Right lobe of liver (tissue), 6 donors: ENCODE results near the gene TRIP4. TPM values are rescaled to one million over a fixed set of nuclear protein-coding genes. Genes with fewer than 3 reads are reported as not detected.
"Not testable (repeated sequence)": the region's sequence is repeated elsewhere in the genome, so short reads cannot be mapped to it uniquely, and the experiment has no call there.

ENCODE experiments used
- ATAC-seq, 4 donors: fragments of 200-7000 bp; cut with Tn5 transposase; one replicate each; pipeline ENCODE4 v1.9.1; 2020; ENCODE audit warnings: mild to moderate bottlenecking in 4 of 4, moderate library complexity in 4 of 4
- DNase-seq, 3 donors: peaks; one replicate each; pipeline ENCODE4 v3.0.0-alpha.2; 2020
- H3K27ac ChIP-seq, 3 donors: fragments of 200-600 bp; one replicate each; pipeline ENCODE4 v1.8.0; 2022
- H3K27me3 ChIP-seq, 2 donors: fragments of 200-600 bp; one replicate each; pipeline ENCODE4 v1.8.0; 2022
- H3K36me3 ChIP-seq, 4 donors: fragments of 200-600 bp; sonication (generic) in 1 of 4; one replicate each; pipeline versions ENCODE4 v1.5.1 to v1.8.0; 2017 to 2022; ENCODE audit warnings: control low read depth in 1 of 4
- H3K4me1 ChIP-seq, 4 donors: fragments of 200-600 bp; sonication (generic) in 1 of 4; one replicate each; pipeline versions ENCODE4 v1.5.1 to v1.8.0; 2017 to 2022; ENCODE audit warnings: control low read depth in 1 of 4
- H3K4me3 ChIP-seq, 3 donors: fragments of 200-600 bp; one replicate each; pipeline ENCODE4 v1.8.0; 2022
- H3K9me3 ChIP-seq, 4 donors: fragments of 200-600 bp; sonication (generic) in 1 of 4; one replicate each; pipeline versions ENCODE4 v1.5.1 to v1.8.0; 2017 to 2022; ENCODE audit warnings: control low read depth in 1 of 4
- POLR2A ChIP-seq: fragments of 450-650 bp; IDR thresholded peaks from one replicate; pipeline ENCODE4 v1.6.1; 2017; ENCODE audit warnings: antibody characterized with exemption, mild to moderate bottlenecking
- WGBS: methylation state at CpG from one replicate; pipeline ENCODE4 v1.1.6; 2018; ENCODE audit warnings: low coverage, low lambda C conversion rate; ENCODE audit not compliant: insufficient coverage; ENCODE audit errors: missing lambda C conversion rate; 5-methylcytosine and 5-hydroxymethylcytosine counted together
- intact Hi-C, 2 donors: fragments of 100-400 bp; cut with DNase I; formaldehyde crosslinking; loops; one replicate each; pipeline versions ENCODE4 v1.11.2 to v1.14.1; 2022
- total RNA-seq, 6 experiments: library from RNA; depleted of rRNA in 2 of 6; stranded (reverse); fragments of >200 nt in 2 of 6; fragmentation: NEBNext Ultra II Directional in 3 of 6; extraction: Animal tissue kit (Norgen Biotek cat#: 25700) in 3 of 6; gene quantifications; one replicate each; pipeline versions ENCODE4 v1.1.0 to v1.2.4, GENCODE V29; 2016 to 2023
- TF ChIP-seq, protein P1 (sequence below), 4 donors: fragments of 200-600 bp in 3 of 4; fragments of 450-650 bp in 1 of 4; IDR thresholded peaks; one replicate each; pipeline versions ENCODE4 v1.5.1 to v1.8.0; 2016 to 2022; ENCODE audit warnings: antibody characterized with exemption in 4 of 4, mild to moderate bottlenecking in 2 of 4
- donor health status: DM: no; HTN: yes; CAD: no.
- donor health status: DM: no; HTN: no; CAD: no.
- donor health status: DM: no; HTN: no; CAD: no.
- donor health status: DM: no; HTN: yes; CAD: no.
- donor health status: DM: no; HTN: yes; CAD: no.

The TRIP4 gene
- total RNA-seq, 6 experiments from 2014 or later: 4.2 to 12.5 (median 9.5) TPM

DNA sequence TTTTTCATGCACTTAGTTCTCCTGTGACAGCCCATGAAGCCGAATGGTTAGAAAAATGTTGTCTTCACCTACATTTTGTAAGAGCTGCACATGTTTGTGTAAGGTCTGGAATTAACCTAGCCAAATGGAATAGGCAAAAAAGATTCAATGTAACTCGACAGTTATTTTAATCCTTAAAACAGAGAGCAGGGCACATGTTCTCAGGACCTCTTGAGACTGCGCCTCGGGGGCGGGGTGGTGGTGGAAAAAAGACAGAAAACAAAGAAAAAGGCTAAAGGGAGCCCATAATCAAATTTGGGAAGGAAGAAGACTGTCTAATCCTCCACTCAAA lies 31.0 kb upstream of the TRIP4 start:
- WGBS: 31% methylated on average over 5 of the region's 5 CpGs
- TF ChIP-seq, protein P1, sequence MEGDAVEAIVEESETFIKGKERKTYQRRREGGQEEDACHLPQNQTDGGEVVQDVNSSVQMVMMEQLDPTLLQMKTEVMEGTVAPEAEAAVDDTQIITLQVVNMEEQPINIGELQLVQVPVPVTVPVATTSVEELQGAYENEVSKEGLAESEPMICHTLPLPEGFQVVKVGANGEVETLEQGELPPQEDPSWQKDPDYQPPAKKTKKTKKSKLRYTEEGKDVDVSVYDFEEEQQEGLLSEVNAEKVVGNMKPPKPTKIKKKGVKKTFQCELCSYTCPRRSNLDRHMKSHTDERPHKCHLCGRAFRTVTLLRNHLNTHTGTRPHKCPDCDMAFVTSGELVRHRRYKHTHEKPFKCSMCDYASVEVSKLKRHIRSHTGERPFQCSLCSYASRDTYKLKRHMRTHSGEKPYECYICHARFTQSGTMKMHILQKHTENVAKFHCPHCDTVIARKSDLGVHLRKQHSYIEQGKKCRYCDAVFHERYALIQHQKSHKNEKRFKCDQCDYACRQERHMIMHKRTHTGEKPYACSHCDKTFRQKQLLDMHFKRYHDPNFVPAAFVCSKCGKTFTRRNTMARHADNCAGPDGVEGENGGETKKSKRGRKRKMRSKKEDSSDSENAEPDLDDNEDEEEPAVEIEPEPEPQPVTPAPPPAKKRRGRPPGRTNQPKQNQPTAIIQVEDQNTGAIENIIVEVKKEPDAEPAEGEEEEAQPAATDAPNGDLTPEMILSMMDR (IDR thresholded peaks at IDR 0.05): no peak
- no peak for TF ChIP-seq POLR2A

DNA sequence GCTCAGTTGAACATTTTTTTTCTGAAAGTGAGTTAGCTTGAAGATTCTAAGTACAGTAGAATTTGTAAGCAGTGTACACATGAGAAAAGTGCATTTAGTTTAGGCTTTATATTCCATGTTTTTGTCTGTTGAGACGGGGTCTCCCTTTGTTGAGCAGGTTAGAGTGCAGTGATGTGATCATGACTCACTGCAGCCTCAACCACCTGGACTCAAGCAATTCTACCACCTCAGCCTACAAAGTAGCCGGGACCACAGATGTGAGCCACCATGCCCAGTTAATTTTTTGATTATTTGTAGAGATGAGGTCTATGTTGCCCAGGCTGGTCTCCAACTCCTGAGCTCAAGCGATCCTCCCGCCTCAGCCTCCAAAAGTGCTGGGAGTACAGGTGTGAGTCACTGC lies 26.4 kb upstream of the TRIP4 start:
- TF ChIP-seq, protein P1 (IDR thresholded peaks at IDR 0.05): no peak
- TF ChIP-seq POLR2A: no peak
- intact Hi-C loops: no loop called here
- DNase-seq: no peak
- Histone ChIP-seq H3K4me1 (no peaks in the 10 kb centered on the region), H3K36me3 (no peaks in the 10 kb centered on the region), H3K27ac (no peak overlapping the region), H3K4me3 (no peak overlapping the region), H3K27me3 (no peaks in the 10 kb centered on the region), H3K9me3 (no peaks in the 10 kb centered on the region)
- ATAC-seq: no peak
- WGBS: 100% methylated on average over 1 of the region's 4 CpGs

More for the DNA sequence above, 31.0 kb upstream of the TRIP4 start:
- Histone ChIP-seq H3K4me1 (no peaks in the 10 kb centered on the region), H3K27me3 (no peaks in the 10 kb centered on the region), H3K4me3 (peak overlapping the region; percentile 65 to 78 (median 72)), H3K9me3 (no peaks in the 10 kb centered on the region), H3K27ac (peak overlapping the region in 2 of 3 donors; percentile 19 to 26), H3K36me3 (no peaks in the 10 kb centered on the region)
- intact Hi-C loops: loop anchor here (10.0 kb wide), 1 partner anchor 152 kb away; no protein-coding TSS in a partner anchor
- ATAC-seq (no peak), DNase-seq (no peak)

DNA sequence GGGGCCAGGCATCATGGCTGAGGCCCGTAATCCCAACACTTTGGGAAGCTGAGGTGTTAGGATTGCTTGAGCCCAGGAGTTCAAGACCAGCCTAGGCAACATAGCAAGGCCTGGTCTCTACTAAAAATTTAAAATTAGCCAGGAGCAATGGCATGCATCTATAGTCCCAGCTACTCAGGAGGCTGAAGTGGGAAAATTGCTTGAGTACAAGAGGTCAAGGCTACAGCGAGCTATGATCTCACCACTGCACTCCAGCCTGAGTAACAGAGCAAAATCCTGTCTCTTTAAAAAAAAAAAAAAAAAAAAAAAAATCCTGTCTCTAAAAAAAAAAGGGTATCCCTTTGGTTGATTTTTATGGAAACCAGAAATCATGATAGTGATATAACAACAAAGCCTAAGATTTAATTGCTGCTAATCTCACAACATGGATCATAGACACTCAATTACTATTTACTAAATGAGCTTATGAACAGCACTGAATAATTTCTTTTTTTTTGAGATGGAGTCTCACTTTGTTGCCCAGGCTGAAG lies 18.5 kb upstream of the TRIP4 start:
- no peaks in the 10 kb centered on the region for H3K9me3 ChIP-seq

DNA sequence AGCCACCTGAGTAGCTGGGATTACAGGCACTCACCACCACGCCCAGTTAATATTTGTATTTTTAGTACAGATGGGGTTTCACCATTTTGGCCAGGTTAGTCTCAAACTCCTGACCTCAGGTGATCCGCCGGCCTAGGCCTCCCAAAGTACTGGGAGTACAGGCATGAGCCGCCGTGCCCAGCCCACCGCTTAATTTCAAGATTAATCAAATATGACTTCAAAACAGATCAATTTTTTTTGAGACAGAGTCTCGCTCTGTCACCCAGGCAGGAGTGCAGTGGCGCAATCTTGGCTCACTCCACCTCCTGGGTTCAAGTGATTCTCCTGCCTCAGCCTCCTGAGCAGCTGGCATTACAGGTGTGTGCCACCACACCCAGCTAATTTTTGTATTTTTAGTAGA lies 16.3 kb upstream of the TRIP4 start:
- WGBS: 91% methylated on average over 5 of the region's 8 CpGs
- H3K27ac ChIP-seq, H3K36me3 ChIP-seq, intact Hi-C loops, H3K4me3 ChIP-seq, H3K9me3 ChIP-seq, H3K4me1 ChIP-seq, H3K27me3 ChIP-seq, ATAC-seq, DNase-seq: not testable (repeated sequence)

More for the DNA sequence above, 18.5 kb upstream of the TRIP4 start:
- no peak overlapping the region for H3K27ac ChIP-seq
- no peak for TF ChIP-seq POLR2A
- TF ChIP-seq, protein P1 (IDR thresholded peaks at IDR 0.05): no peak
- intact Hi-C loops: no loop called here
- DNase-seq (no peak), ATAC-seq (no peak)
- WGBS: 75% methylated on average over 2 of the region's 2 CpGs
- no peak overlapping the region for H3K4me3 ChIP-seq
- no peaks in the 10 kb centered on the region for H3K27me3 ChIP-seq
- no peaks in the 10 kb centered on the region for H3K36me3 ChIP-seq
- H3K4me1 ChIP-seq: no peaks in the 10 kb centered on the region

DNA sequence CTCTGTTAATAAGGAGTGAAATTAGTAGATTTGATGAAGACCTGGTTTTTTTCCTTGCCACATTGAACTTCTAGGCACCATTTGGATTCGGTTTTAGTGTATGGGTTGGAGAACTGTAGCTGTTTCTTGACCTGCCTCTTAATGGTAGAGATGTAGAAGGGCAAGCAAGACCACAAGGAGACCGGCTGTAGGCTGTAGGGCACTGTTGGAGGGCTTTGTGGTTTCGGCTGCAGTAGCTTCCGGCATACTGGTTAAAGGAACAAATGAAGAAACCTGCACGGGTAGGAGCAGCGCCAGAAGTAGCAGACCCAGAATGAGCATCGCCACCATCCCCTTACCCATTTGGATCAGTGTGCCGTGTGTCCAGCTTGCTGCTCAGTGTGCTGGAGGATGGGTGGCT lies 14.3 kb upstream of the TRIP4 start:
- intact Hi-C loops: no loop called here
- Histone ChIP-seq H3K4me3 (no peak overlapping the region), H3K36me3 (no peaks in the 10 kb centered on the region), H3K27ac (no peak overlapping the region), H3K4me1 (no peaks in the 10 kb centered on the region), H3K27me3 (no peaks in the 10 kb centered on the region), H3K9me3 (no peaks in the 10 kb centered on the region)
- TF ChIP-seq POLR2A: no peak
- TF ChIP-seq, protein P1 (IDR thresholded peaks at IDR 0.05): no peak
- WGBS: 96% methylated on average over 6 of the region's 8 CpGs
- DNase-seq (no peak), ATAC-seq (no peak)
